GM18519 (cell line): ENCODE results near the gene PKP3.
"Not testable (repeated sequence)": the region's sequence is repeated elsewhere in the genome, so short reads cannot be mapped to it uniquely, and the experiment has no call there.

Experiments
- ATAC-seq: cut with Tn5 transposase; IDR thresholded peaks from one replicate; pipeline ENCODE4 v1.9.1; 2021; ENCODE audit warnings: mild to moderate bottlenecking, moderate library complexity; ENCODE audit not compliant: unreplicated experiment, low FRiP score

The PKP3 gene

GRCh38 chr11:393219-394033, 583 bp upstream of the PKP3 start:
- ATAC-seq, result no peak

DNA sequence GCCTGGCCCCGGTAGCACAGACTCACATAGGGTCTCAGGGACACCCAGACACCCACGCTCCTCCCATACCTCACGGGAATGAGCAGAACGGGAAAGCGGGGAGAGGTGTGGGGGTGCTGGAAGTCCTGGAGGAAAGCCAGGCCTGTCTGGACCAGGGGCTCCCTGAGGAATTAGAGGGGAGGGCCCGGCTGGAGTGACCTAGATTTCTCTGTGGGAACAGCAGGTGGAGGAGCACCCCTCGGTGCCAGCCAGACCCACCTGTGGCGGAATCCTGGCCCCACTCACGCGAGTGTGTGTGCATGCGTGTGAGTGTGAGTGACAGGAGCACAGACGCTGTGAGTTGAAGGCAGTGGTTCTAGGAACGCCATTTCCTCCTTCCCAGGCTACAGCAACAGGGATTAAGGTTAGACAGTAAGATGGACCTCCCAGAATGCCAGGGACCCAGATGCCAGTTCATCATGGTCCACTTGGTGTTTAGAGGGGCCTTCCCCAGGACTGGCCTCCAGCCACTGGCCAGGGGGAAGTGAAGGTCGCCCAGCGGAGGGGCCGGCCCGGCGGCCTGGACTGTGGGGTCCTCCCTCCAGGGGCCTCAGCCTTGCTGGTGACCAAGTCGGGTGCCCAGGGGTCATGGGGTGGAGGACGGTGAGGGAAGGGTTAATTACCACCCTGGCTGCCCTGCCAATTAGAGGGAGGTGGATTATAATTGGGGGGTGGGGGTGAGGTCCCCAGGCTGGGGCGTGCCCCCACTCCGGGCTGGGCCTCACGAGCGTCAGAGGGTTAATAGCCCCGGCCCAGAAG, 1.0 kb downstream of the PKP3 start:
- no peak for ATAC-seq

DNA sequence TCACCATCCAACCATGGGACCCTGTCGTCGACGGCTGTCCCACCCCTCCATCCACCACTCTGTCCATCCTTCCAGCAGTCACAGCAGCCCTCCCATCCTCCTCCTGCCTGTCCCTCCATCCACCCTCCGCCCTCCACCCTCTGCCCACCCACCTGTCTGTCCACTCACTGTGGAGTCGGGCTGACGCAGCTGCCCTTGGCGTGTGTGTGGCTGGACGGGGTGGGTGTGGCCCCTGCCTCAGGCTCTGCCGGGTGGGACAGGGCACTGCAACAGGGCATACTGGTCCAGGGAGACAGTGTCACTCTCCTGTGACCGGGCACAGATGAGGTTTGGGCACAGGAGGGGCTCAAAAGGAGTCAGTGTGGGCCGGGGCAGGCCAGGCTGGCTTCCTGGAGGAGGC, 1.9 kb downstream of the PKP3 start:
- no peak for ATAC-seq

- no peak for ATAC-seq
Observed at GRCh38 chr11:396511-396947, 2.5 kb downstream of the PKP3 start.

- no peak for ATAC-seq
Observed at GRCh38 chr11:396948-397548, 3.0 kb downstream of the PKP3 start.

DNA sequence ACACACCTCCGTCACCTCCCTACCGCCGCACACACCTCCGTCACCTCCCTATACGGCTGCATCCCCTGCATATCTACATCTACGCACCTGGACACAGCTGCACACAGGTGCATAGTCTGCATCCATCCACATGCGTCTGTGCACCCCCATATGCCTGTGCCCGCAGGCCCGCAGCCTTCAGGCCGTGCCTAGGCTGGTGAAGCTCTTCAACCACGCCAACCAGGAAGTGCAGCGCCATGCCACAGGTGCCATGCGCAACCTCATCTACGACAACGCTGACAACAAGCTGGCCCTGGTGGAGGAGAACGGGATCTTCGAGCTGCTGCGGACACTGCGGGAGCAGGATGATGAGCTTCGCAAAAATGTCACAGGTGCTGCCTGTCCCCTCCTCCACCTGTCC, 4.8 kb downstream of the PKP3 start:
- ATAC-seq, result no peak

DNA sequence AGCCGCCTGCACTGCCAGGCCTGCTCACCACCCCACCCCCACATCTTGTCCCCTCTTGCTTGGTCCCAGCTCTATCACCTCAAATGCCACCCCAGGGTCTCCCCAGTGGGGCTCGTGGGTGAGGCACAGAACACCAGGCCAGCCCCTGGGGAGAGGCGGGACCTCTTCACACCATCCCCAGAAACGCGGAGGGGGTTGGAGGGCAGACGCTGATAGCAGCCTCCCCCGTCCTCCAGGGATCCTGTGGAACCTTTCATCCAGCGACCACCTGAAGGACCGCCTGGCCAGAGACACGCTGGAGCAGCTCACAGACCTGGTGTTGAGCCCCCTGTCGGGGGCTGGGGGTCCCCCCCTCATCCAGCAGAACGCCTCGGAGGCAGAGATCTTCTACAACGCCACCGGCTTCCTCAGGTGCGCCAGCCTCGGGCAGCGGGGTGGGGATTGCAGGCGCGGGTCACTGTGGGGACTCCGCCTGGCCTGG, 5.8 kb downstream of the PKP3 start:
- no peak for ATAC-seq

DNA sequence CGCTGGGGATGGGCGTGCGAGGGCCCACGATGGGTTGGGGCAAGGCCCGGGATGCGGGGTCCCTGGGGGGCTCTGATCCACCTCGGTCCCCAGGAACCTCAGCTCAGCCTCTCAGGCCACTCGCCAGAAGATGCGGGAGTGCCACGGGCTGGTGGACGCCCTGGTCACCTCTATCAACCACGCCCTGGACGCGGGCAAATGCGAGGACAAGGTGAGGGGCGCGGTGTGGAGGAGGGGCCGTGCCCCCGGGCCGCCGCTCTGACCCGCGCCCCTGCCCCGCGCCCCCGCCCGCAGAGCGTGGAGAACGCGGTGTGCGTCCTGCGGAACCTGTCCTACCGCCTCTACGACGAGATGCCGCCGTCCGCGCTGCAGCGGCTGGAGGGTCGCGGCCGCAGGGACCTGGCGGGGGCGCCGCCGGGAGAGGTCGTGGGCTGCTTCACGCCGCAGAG, 6.3 kb downstream of the PKP3 start:
- ATAC-seq, result no peak

DNA sequence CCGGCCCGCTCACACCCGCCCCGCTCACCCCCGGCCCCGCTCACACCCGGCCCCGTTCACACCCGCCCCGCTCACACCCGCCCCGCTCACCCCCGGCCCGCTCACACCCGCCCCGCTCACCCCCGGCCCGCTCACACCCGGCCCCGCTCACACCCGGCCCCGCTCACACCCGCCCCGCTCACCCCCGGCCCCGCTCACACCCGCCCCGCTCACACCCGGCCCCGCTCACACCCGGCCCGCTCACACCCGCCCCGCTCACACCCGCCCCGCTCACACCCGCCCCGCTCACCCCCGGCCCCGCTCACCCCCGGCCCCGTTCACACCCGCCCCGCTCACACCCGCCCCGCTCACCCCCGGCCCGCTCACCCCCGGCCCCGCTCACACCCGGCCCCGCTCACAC, 7.2 kb downstream of the PKP3 start:
- ATAC-seq, result not testable (repeated sequence)

- no peak for ATAC-seq
Observed at GRCh38 chr11:403021-403760, 9.2 kb downstream of the PKP3 start.

DNA sequence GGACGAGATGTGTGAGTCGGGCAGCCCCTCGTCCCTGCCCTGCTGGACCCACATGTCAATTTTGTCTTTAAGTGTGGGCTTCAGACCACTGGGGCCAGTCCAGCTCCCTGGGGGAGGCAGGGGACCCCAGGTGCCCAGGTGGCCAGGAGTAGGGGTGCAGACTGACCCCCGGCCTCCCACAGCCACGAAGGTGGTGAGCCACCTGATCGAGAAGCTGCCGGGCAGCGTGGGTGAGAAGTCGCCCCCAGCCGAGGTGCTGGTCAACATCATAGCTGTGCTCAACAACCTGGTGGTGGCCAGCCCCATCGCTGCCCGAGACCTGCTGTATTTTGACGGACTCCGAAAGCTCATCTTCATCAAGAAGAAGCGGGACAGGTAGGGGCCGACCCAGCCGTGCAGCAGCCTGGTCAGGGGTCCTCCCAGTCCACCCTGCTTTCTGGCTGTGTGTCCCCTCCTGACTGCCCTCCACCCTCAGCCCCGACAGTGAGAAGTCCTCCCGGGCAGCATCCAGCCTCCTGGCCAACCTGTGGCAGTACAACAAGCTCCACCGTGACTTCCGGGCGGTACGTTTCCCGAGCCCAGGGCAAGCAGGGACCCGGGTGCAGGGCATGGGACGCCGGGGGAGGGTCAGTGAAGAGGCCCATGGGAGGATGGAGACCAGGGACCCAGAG, 9.9 kb downstream of the PKP3 start:
- no peak for ATAC-seq

DNA sequence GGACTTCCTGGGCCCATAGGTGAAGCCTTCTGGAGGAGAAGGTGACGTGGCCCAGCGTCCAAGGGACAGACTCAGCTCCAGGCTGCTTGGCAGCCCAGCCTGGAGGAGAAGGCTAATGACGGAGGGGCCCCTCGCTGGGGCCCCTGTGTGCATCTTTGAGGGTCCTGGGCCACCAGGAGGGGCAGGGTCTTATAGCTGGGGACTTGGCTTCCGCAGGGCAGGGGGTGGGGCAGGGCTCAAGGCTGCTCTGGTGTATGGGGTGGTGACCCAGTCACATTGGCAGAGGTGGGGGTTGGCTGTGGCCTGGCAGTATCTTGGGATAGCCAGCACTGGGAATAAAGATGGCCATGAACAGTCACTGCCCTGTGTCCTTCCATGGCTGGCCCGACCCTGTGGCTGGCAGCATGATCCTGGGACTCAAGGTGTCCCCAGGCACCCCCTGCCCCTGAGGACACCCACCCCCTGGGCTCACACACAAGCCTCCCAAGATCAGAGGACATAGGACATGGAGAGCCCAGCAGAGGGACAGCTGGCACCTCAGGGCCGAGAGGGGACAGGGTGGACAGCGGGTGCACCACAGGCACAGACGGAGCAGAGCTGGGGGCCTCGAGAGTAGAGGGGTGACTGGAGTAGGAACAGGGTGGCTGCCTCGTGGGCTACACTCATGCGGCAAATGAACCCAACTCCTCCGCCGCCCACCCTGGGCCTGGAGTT, 10.7 kb downstream of the PKP3 start:
- no peak for ATAC-seq

DNA sequence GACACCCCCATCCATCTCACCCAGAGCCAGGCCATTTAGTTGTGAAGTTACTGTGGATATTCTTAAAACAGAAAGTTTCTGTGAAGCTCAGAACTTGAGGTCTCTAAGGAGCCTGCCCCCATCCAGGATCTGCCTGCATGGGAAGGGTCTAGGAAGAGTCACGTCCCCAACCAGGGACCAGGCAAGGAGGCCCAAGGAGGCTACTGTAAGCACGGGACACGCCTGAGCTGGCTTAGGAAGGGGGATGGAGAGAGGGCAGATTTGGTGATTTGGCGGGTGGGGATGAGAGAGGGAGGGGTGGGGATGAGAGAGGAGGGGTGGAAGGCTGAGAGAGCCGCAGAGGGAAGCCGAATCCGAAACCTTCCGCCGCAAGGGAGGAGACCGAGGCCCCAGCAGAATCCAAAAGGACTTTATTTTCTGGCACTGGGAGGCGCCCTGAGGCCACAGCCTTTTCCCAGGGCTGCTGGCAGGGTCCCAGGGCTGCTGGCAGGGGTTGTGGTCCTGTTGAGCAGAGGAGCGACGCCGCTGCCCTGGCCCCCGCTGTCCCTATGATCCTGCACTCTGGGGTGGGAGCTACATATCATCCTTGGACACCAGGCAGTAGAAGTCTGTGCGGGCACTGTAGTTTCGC, 11.4 kb downstream of the PKP3 start:
- no peak for ATAC-seq

GRCh38 chr11:405954-406795, 12.2 kb downstream of the PKP3 start:
- no peak for ATAC-seq

GRCh38 chr11:406796-407650, 13.0 kb downstream of the PKP3 start:
- peak; percentile 44 for ATAC-seq

DNA sequence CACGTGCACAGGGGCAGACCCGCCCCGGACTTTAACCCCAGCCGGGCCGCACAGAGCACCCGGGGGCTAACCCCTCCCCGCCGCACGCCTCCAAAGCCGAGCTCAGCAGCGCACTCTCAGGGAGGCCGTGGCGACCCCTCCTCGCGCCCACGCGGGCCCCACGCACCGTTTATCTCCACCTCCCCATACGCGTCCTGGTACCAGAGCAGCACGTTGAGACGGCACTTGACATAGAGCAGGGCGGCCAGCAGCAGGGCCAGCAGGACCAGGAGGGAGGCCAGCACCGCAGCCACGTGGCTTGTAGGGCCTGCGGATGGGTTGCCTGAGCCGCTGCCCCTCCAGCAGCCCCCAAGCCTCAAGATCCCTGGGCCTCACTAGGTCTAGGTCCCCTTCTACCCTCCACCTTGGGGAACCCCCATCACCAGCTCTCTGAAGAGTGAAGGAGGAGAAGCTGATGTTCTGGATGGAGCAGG, 13.7 kb downstream of the PKP3 start:
- no peak for ATAC-seq
